Lung (tissue), 12 donors: ENCODE results near the gene GPR179. TPM values are rescaled to one million over a fixed set of nuclear protein-coding genes. Genes with fewer than 3 reads are reported as not detected.

Experiments
- ATAC-seq: fragments of 200-7000 bp; cut with Tn5 transposase; one replicate; pipeline ENCODE4 v1.9.1; 2020; ENCODE audit warnings: moderate number of reproducible peaks; ENCODE audit not compliant: insufficient read depth, low FRiP score
- DNase-seq, 3 donors: peaks; one replicate each; pipeline ENCODE4 v3.0.0-alpha.2; 2013 to 2017
- H3K27ac ChIP-seq, 2 donors: one replicate each; pipeline ENCODE4 v1.5.1; 2013; ENCODE audit warnings: mild to moderate bottlenecking in 2 of 2, moderate library complexity in 2 of 2, control low read depth in 1 of 2, inconsistent platforms in 1 of 2, low read depth in 1 of 2, low read length in 1 of 2
- H3K27me3 ChIP-seq, 3 donors: one replicate each; pipeline ENCODE4 v1.5.1; 2013; ENCODE audit warnings: low read length in 2 of 3; ENCODE audit not compliant: control insufficient read depth in 3 of 3, insufficient read depth in 3 of 3
- H3K36me3 ChIP-seq, 4 donors: one replicate each; pipeline ENCODE4 v1.5.1; 2013; ENCODE audit warnings: low read length in 4 of 4, mild to moderate bottlenecking in 1 of 4, moderate library complexity in 1 of 4; ENCODE audit not compliant: control insufficient read depth in 4 of 4, insufficient read depth in 4 of 4
- H3K4me1 ChIP-seq, 5 donors: one replicate each; pipeline ENCODE4 v1.5.1; 2013; ENCODE audit warnings: low read length in 5 of 5, mild to moderate bottlenecking in 2 of 5, moderate library complexity in 1 of 5; ENCODE audit not compliant: control insufficient read depth in 5 of 5, insufficient read depth in 5 of 5
- H3K4me3 ChIP-seq: one replicate; pipeline ENCODE4 v1.5.1; 2013; ENCODE audit warnings: mild to moderate bottlenecking, control low read depth, moderate library complexity
- H3K9ac ChIP-seq, 2 donors: one replicate each; pipeline ENCODE4 v1.5.1; 2013; ENCODE audit warnings: low read length in 2 of 2, control low read depth in 1 of 2; ENCODE audit not compliant: insufficient read depth in 1 of 2
- H3K9me3 ChIP-seq, 4 donors: one replicate each; pipeline ENCODE4 v1.5.1; 2013; ENCODE audit warnings: low read length in 3 of 4, mild to moderate bottlenecking in 1 of 4, moderate library complexity in 1 of 4; ENCODE audit not compliant: control insufficient read depth in 4 of 4, insufficient read depth in 3 of 4
- WGBS, 2 donors: extraction: QIAGEN DNeasy Blood & Tissue Kit; methylation state at CpG; one replicate each; pipeline ENCODE4 v1.1.7; 2013; 5-methylcytosine and 5-hydroxymethylcytosine counted together
- polyA plus RNA-seq, 2 donors: library from polyadenylated mRNA; stranded (reverse); fragments of 200-250 nt; gene quantifications; one replicate each; pipeline ENCODE4 v1.2.1, GENCODE V29; 2013
- total RNA-seq, 2 donors: library from RNA; depleted of rRNA in 1 of 2; stranded (reverse); fragments of >200 nt in 1 of 2; gene quantifications; one replicate each; pipeline ENCODE4 v1.2.1, GENCODE V29; 2014 to 2021
- TF ChIP-seq, protein P1 (sequence below): IDR thresholded peaks from 2 replicates; pipeline ENCODE4 v1.5.1; 2012; ENCODE audit warnings: mild to moderate bottlenecking; ENCODE audit errors: control extremely low read depth, extremely low read depth
- donor health status: control.
- donor health status: control.
- donor health status: Bipolar disorder and iron deficiency.
- donor health status: healthy.
- donor health status: DM: yes; HTN: yes; CAD: no.

The GPR179 gene
- total and polyA plus RNA-seq, 4 donors, result 0.03 to 0.31 (median 0.11) TPM

DNA sequence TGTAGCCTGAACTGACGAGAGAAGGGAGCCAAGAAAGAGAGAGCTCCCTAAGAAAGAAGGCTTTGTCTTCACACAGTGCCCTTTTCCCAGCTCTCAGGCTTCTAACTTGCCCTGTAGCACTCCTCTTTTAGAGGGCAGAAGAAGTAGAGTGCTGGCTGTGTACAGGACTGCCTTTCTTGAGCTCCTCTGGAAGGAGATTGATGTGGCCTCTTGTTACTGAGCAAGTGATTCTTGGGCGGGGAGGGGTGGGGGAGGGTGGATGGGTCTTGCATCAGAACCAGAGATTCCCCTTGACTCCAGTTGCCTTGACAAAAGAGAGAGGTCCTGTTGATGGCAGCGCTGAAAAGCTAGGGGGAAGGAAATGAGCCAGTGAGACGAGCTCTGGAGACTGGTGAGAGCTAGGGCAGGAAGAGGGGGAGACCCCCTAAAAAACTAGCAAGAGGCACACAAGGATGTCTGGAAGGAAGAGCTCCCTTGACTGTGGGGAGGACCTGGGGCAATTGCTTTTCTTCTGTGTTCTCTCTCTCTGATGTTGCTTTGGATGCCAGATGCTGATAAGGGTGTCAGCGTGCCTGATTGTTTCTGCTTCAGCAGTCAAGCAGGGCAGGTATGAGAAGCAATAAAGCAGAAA is 18.4 kb downstream of the GPR179 start:
- ATAC-seq (no peak), DNase-seq (peak in 1 of 3 donors; percentile 53)
- Histone ChIP-seq H3K4me3 (no peak overlapping the region), H3K9me3 (no peaks in the 10 kb centered on the region), H3K9ac (no peak overlapping the region), H3K4me1 (peaks cover 0 to 18% (median 0%) of the 10 kb centered on the region in 5 donors), H3K27ac (no peak overlapping the region), H3K36me3 (peaks cover 5 to 14% (median 9%) of the 10 kb centered on the region in 4 donors), H3K27me3 (no peaks in the 10 kb centered on the region)
- 33 to 51% methylated on average over 5 of the region's 5 CpGs for WGBS, 2 donors
- TF ChIP-seq, protein P1, sequence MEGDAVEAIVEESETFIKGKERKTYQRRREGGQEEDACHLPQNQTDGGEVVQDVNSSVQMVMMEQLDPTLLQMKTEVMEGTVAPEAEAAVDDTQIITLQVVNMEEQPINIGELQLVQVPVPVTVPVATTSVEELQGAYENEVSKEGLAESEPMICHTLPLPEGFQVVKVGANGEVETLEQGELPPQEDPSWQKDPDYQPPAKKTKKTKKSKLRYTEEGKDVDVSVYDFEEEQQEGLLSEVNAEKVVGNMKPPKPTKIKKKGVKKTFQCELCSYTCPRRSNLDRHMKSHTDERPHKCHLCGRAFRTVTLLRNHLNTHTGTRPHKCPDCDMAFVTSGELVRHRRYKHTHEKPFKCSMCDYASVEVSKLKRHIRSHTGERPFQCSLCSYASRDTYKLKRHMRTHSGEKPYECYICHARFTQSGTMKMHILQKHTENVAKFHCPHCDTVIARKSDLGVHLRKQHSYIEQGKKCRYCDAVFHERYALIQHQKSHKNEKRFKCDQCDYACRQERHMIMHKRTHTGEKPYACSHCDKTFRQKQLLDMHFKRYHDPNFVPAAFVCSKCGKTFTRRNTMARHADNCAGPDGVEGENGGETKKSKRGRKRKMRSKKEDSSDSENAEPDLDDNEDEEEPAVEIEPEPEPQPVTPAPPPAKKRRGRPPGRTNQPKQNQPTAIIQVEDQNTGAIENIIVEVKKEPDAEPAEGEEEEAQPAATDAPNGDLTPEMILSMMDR, result no peak

DNA sequence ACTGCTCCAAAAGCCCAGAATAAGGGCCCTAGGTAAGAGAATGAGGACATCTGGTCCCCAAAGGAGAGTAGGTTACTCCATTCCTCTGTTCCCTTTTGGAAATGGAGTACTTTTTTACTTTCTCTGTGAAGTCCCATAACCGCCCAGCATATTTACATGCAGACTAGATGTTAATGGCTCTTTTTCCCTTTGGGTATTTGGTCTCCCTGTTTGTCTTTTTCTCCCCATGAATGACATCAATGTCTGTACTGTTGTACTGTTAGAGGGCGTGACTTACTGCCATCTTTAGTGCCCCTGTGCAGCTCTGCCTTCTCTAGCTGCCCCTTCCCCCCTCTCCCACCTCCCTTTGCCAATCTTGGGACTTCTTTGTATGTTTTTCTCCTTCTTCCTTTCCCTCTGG is 19.0 kb downstream of the GPR179 start:
- TF ChIP-seq, protein P1, result no peak
- no peak for ATAC-seq
- WGBS, 2 donors, result 91 to 92% methylated on average over 2 of the region's 2 CpGs
- H3K4me3 ChIP-seq, result no peak overlapping the region
- H3K9me3 ChIP-seq, result no peaks in the 10 kb centered on the region
- peaks cover 0 to 18% (median 0%) of the 10 kb centered on the region in 5 donors for H3K4me1 ChIP-seq
- H3K27ac ChIP-seq, result no peak overlapping the region
- H3K9ac ChIP-seq, result no peak overlapping the region
- H3K36me3 ChIP-seq, result peaks cover 5 to 14% (median 10%) of the 10 kb centered on the region in 4 donors
- no peaks in the 10 kb centered on the region for H3K27me3 ChIP-seq
- DNase-seq, result no peak

DNA sequence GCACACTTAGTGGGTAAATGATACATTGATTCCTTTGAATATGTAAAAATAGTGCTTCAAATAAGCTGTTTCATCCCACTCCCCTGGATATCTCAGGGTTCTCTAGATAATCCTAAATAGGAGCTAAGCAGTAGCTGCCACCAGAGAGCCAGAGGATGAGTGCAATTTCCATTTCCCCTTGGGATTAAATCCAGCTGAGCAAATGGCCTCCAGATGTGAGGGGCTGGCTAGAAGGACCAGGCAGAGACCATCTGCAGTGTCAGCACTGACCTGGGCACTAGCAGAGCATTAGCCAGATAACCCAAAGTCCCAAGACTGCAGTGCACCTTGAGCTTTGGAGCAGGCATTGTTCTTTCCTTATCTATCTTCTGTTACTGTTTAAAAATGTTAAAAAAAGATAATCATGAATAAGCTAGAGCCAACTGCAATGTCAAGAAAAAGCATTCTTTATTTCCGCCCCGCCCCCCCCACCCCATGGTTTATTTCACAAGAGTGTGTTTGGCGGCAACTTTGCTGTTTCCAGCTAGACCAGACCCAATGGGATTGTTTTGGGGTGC is 19.5 kb downstream of the GPR179 start:
- DNase-seq (peak in 1 of 3 donors; percentile 14), ATAC-seq (no peak)
- Histone ChIP-seq H3K9ac (no peak overlapping the region), H3K4me1 (peaks cover 0 to 18% (median 0%) of the 10 kb centered on the region in 5 donors), H3K36me3 (peaks cover 5 to 15% (median 10%) of the 10 kb centered on the region in 4 donors), H3K4me3 (no peak overlapping the region), H3K27ac (no peak overlapping the region), H3K27me3 (no peaks in the 10 kb centered on the region), H3K9me3 (no peaks in the 10 kb centered on the region)
- 64 to 83% methylated on average over 3 of the region's 3 CpGs for WGBS, 2 donors
- TF ChIP-seq, protein P1, result no peak
